Esophagus muscularis mucosa (tissue), 4 donors: ENCODE results near the gene CIRBP. TPM values are rescaled to one million over a fixed set of nuclear protein-coding genes. Genes with fewer than 3 reads are reported as not detected.
A peak's percentile ranks its signal among the peaks of the same experiment; 100 is the strongest.

Experiments
- DNase-seq: peaks from one replicate; pipeline ENCODE4 v3.0.0-alpha.2; 2017; ENCODE audit errors: extremely low spot score
- H3K27ac ChIP-seq, 4 donors: fragments of 200-600 bp; sonication (generic); replicated peaks in 1 of 4; 1 replicate in 3 of 4; 2 replicates in 1 of 4; pipeline ENCODE4 v1.5.1; 2016 to 2019; ENCODE audit warnings: mild to moderate bottlenecking in 1 of 4
- H3K27me3 ChIP-seq, 4 donors: fragments of 200-600 bp; sonication (generic); one replicate each; pipeline versions ENCODE4 v1.5.1 to v1.6.0; 2016 to 2019
- H3K36me3 ChIP-seq, 4 donors: fragments of 200-600 bp; sonication (generic); one replicate each; pipeline ENCODE4 v1.5.1; 2016 to 2019
- H3K4me1 ChIP-seq, 4 donors: fragments of 200-600 bp; sonication (generic); one replicate each; pipeline ENCODE4 v1.5.1; 2016 to 2019
- H3K4me3 ChIP-seq, 4 donors: fragments of 200-600 bp; sonication (generic); 1 replicate in 2 of 4; 2 replicates in 2 of 4; pipeline ENCODE4 v1.5.1; 2016 to 2019; ENCODE audit warnings: mild to moderate bottlenecking in 4 of 4, moderate library complexity in 1 of 4
- H3K9me3 ChIP-seq, 4 donors: fragments of 200-600 bp; sonication (generic); 1 replicate in 3 of 4; 2 replicates in 1 of 4; pipeline ENCODE4 v1.5.1; 2016 to 2019
- CTCF ChIP-seq, 3 experiments: fragments of 200-600 bp in 2 of 3; fragments of 450-650 bp in 1 of 3; sonication (generic) in 2 of 3; IDR thresholded peaks; one replicate each; pipeline ENCODE4 v1.5.1; 2017 to 2019; ENCODE audit warnings: antibody characterized with exemption in 3 of 3, mild to moderate bottlenecking in 2 of 3, moderate library complexity in 1 of 3
- EP300 ChIP-seq: sonication (generic); formaldehyde crosslinking; IDR thresholded peaks from one replicate; pipeline ENCODE4 v1.6.1; 2017; ENCODE audit warnings: antibody characterized with exemption
- POLR2A ChIP-seq: fragments of 450-650 bp; IDR thresholded peaks from one replicate; pipeline ENCODE4 v1.6.1; 2017; ENCODE audit warnings: antibody characterized with exemption, moderate library complexity, mild to moderate bottlenecking, low read depth
- POLR2AphosphoS5 ChIP-seq, 2 donors: sonication (generic); formaldehyde crosslinking; IDR thresholded peaks; one replicate each; pipeline ENCODE4 v1.6.1; 2017; ENCODE audit warnings: antibody characterized with exemption in 2 of 2
- WGBS: methylation state at CpG from one replicate; pipeline ENCODE4 v1.1.5; 2018; 5-methylcytosine and 5-hydroxymethylcytosine counted together
- intact Hi-C: fragments of 100-400 bp; cut with DNase I; formaldehyde crosslinking; loops from one replicate; pipeline ENCODE4 v1.15.1; 2023
- total RNA-seq, 4 donors: library from RNA; depleted of rRNA; stranded (reverse); fragments of >200 nt; gene quantifications; one replicate each; pipeline versions ENCODE4 v1.1.0 to v1.2.1, GENCODE V29; 2016

Gene CIRBP
- total RNA-seq, 4 donors from 2014 or later = 236 to 601 (median 429) TPM

GRCh38 chr19:1271528-1272422 is 2.6 kb downstream of the CIRBP start:
- intact Hi-C loops = no loop called here
- Histone ChIP-seq H3K4me1 (peaks cover 79 to 88% (median 85%) of the 10 kb centered on the region in 4 donors), H3K36me3 (peaks cover 34 to 48% (median 46%) of the 10 kb centered on the region in 4 donors), H3K4me3 (peak overlapping the region; percentile 68 to 95 (median 86)), H3K9me3 (no peaks in the 10 kb centered on the region), H3K27me3 (no peaks in the 10 kb centered on the region), H3K27ac (peak overlapping the region; percentile 97 to 100 (median 100))
- TF ChIP-seq POLR2A (no peak), POLR2AphosphoS5 (IDR thresholded peaks at IDR 0.05) (no peak), CTCF (IDR thresholded peaks at IDR 0.05) (no peak), EP300 (no peak)
- no peak for DNase-seq
- WGBS = 65% methylated on average over 28 of the region's 37 CpGs

GRCh38 chr19:1272423-1273262 is 3.5 kb downstream of the CIRBP start:
- peaks cover 73 to 84% (median 82%) of the 10 kb centered on the region in 4 donors for H3K4me1 ChIP-seq
- DNase-seq = no peak
- H3K36me3 ChIP-seq = peaks cover 34 to 57% (median 51%) of the 10 kb centered on the region in 4 donors
- intact Hi-C loops = no loop called here
- H3K9me3 ChIP-seq = no peaks in the 10 kb centered on the region
- no peaks in the 10 kb centered on the region for H3K27me3 ChIP-seq
- peak overlapping the region; percentile 97 to 100 (median 100) for H3K27ac ChIP-seq
- peak overlapping the region; percentile 68 to 95 (median 86) for H3K4me3 ChIP-seq
- 56% methylated on average over 33 of the region's 33 CpGs for WGBS
- TF ChIP-seq POLR2A = peak; percentile 5
- no peak for TF ChIP-seq CTCF (IDR thresholded peaks at IDR 0.05)

GRCh38 chr19:1273263-1274041 is 4.3 kb downstream of the CIRBP start:
- intact Hi-C loops = no loop called here
- WGBS = 69% methylated on average over 21 of the region's 25 CpGs
- peak overlapping the region; percentile 97 to 100 (median 100) for H3K27ac ChIP-seq
- TF ChIP-seq EP300 (no peak), POLR2AphosphoS5 (IDR thresholded peaks at IDR 0.05) (no peak), CTCF (IDR thresholded peaks at IDR 0.05) (no peak), POLR2A (no peak)
- H3K36me3 ChIP-seq = peaks cover 34 to 59% (median 57%) of the 10 kb centered on the region in 4 donors
- no peak overlapping the region for H3K4me3 ChIP-seq
- no peaks in the 10 kb centered on the region for H3K9me3 ChIP-seq
- H3K4me1 ChIP-seq = peaks cover 65 to 84% (median 74%) of the 10 kb centered on the region in 4 donors
- DNase-seq = no peak
- H3K27me3 ChIP-seq = no peaks in the 10 kb centered on the region

- intact Hi-C loops = no loop called here
- Histone ChIP-seq H3K4me3 (peak overlapping the region; percentile 53 to 70 (median 70)), H3K9me3 (no peaks in the 10 kb centered on the region), H3K27me3 (no peaks in the 10 kb centered on the region), H3K36me3 (peaks cover 34 to 67% (median 65%) of the 10 kb centered on the region in 4 donors), H3K4me1 (peaks cover 60 to 80% (median 69%) of the 10 kb centered on the region in 4 donors), H3K27ac (peak overlapping the region; percentile 97 to 100 (median 100))
- TF ChIP-seq POLR2AphosphoS5 (IDR thresholded peaks at IDR 0.05) (no peak), CTCF (IDR thresholded peaks at IDR 0.05) (no peak), EP300 (no peak), POLR2A (no peak)
- 74% methylated on average over 30 of the region's 46 CpGs for WGBS
- DNase-seq = no peak
These were observed 5.1 kb downstream of the CIRBP start for GRCh38 chr19:1274081-1274851.
